H9 (cell line): ENCODE measurements around the gene PARD3. TPM values are rescaled to one million over a fixed set of nuclear protein-coding genes. Genes with fewer than 3 reads are reported as not detected.

Experiments
- DNase-seq: peaks from one replicate; pipeline ENCODE4 v3.0.0-alpha.2; 2017
- H2AFZ ChIP-seq: one replicate; pipeline ENCODE4 v1.6.1; 2013; ENCODE audit warnings: mild to moderate bottlenecking, low read length, control low read depth, moderate library complexity
- H2AK5ac ChIP-seq: 2 replicates; pipeline ENCODE4 v1.6.1; 2013; ENCODE audit warnings: low read length, control low read depth, mixed read lengths; ENCODE audit not compliant: insufficient read length
- H2BK120ac ChIP-seq: one replicate; pipeline ENCODE4 v1.6.1; 2013; ENCODE audit warnings: low read depth, mild to moderate bottlenecking, low read length, control low read depth, inconsistent platforms; ENCODE audit not compliant: poor library complexity, severe bottlenecking
- H2BK12ac ChIP-seq: 2 replicates; pipeline ENCODE4 v1.6.1; 2013; ENCODE audit warnings: low read length, control low read depth, mixed read lengths, low read depth; ENCODE audit not compliant: insufficient read length
- H2BK15ac ChIP-seq: 2 replicates; pipeline ENCODE4 v1.6.1; 2013; ENCODE audit warnings: low read depth, low read length, control low read depth
- H2BK20ac ChIP-seq: one replicate; pipeline ENCODE4 v1.6.1; 2013; ENCODE audit warnings: low read depth, mild to moderate bottlenecking, low read length, control low read depth, inconsistent platforms; ENCODE audit not compliant: poor library complexity, severe bottlenecking
- H2BK5ac ChIP-seq: 2 replicates; pipeline ENCODE4 v1.6.1; 2013; ENCODE audit warnings: low read length, control low read depth, mixed read lengths; ENCODE audit not compliant: insufficient read length
- H3K14ac ChIP-seq: 2 replicates; pipeline ENCODE4 v1.6.1; 2013; ENCODE audit warnings: low read length, control low read depth; ENCODE audit not compliant: insufficient read depth
- H3K18ac ChIP-seq: 2 replicates; pipeline ENCODE4 v1.6.1; 2013; ENCODE audit warnings: low read depth, mild to moderate bottlenecking, mixed read lengths, low read length, control low read depth; ENCODE audit not compliant: insufficient read length
- H3K23ac ChIP-seq: 2 replicates; pipeline ENCODE4 v1.6.1; 2013; ENCODE audit warnings: low read length, control low read depth, mixed read lengths, low read depth; ENCODE audit not compliant: insufficient read length
- H3K23me2 ChIP-seq: 2 replicates; pipeline ENCODE4 v1.6.1; 2013; ENCODE audit warnings: low read depth, mild to moderate bottlenecking, mixed read lengths, low read length, control low read depth; ENCODE audit not compliant: insufficient read length, poor library complexity, severe bottlenecking
- H3K27ac ChIP-seq: 2 replicates; pipeline ENCODE4 v1.5.1; 2013; ENCODE audit warnings: low read length, control low read depth, mixed read lengths, low read depth; ENCODE audit not compliant: insufficient read length
- H3K27me3 ChIP-seq: 2 replicates; pipeline ENCODE4 v1.6.1; 2013; ENCODE audit warnings: low read length, control low read depth, inconsistent platforms; ENCODE audit not compliant: insufficient read depth
- H3K4ac ChIP-seq: 2 replicates; pipeline ENCODE4 v1.6.1; 2013; ENCODE audit warnings: low read depth, mild to moderate bottlenecking, control low read depth, inconsistent platforms, low read length, moderate library complexity
- H3K4me1 ChIP-seq: 2 replicates; pipeline ENCODE4 v1.6.1; 2013; ENCODE audit warnings: low read length, control low read depth, inconsistent platforms; ENCODE audit not compliant: insufficient read depth
- H3K4me2 ChIP-seq: 2 replicates; pipeline ENCODE4 v1.6.1; 2013; ENCODE audit warnings: low read length, control low read depth, mixed read lengths; ENCODE audit not compliant: insufficient read length, insufficient read depth
- H3K56ac ChIP-seq: 2 replicates; pipeline ENCODE4 v1.6.1; 2013; ENCODE audit warnings: low read depth, mild to moderate bottlenecking, mixed read lengths, low read length, control low read depth; ENCODE audit not compliant: insufficient read length
- H3K79me1 ChIP-seq: 2 replicates; pipeline ENCODE4 v1.6.1; 2013; ENCODE audit warnings: low read depth, mild to moderate bottlenecking, moderate library complexity, low read length, control low read depth, inconsistent platforms; ENCODE audit not compliant: insufficient read depth, poor library complexity, severe bottlenecking
- H3K79me2 ChIP-seq: 2 replicates; pipeline ENCODE4 v1.6.1; 2013; ENCODE audit warnings: low read length, control low read depth, inconsistent platforms; ENCODE audit not compliant: insufficient read depth
- H3K9ac ChIP-seq: 2 replicates; pipeline ENCODE4 v1.6.1; 2013; ENCODE audit warnings: low read length, control low read depth, mixed read lengths; ENCODE audit not compliant: insufficient read length; ENCODE audit errors: extremely low read depth
- H3K9me3 ChIP-seq: one replicate; pipeline ENCODE4 v1.6.1; 2013; ENCODE audit warnings: low read depth, low read length, inconsistent platforms; ENCODE audit not compliant: control insufficient read depth
- H3T11ph ChIP-seq: one replicate; pipeline ENCODE4 v1.6.1; 2013; ENCODE audit warnings: mild to moderate bottlenecking, low read length, control low read depth, inconsistent platforms
- H4K20me1 ChIP-seq: one replicate; pipeline ENCODE4 v1.6.1; 2013; ENCODE audit not compliant: control insufficient read depth, insufficient read length, insufficient read depth
- H4K5ac ChIP-seq: 2 replicates; pipeline ENCODE4 v1.6.1; 2013; ENCODE audit warnings: low read depth, mild to moderate bottlenecking, mixed read lengths, low read length, control low read depth; ENCODE audit not compliant: insufficient read length
- H4K8ac ChIP-seq: replicated peaks from 2 replicates; pipeline ENCODE4 v1.6.1; 2013; ENCODE audit warnings: low read length, control low read depth, mixed read lengths, low read depth; ENCODE audit not compliant: insufficient read length
- H4K91ac ChIP-seq: 2 replicates; pipeline ENCODE4 v1.6.1; 2013; ENCODE audit warnings: low read depth, mild to moderate bottlenecking, moderate library complexity, mixed read lengths, low read length, control low read depth; ENCODE audit not compliant: insufficient read length
- H3K27ac Mint-ChIP-seq, 3 experiments: 2 replicates in 2 of 3; 3 replicates in 1 of 3; pipeline ENCODE4 v1.8.0; 2020 to 2021; ENCODE audit warnings: mixed read lengths in 3 of 3, mild to moderate bottlenecking in 1 of 3, moderate library complexity in 1 of 3
- H3K27me3 Mint-ChIP-seq: 2 replicates; pipeline ENCODE4 v1.8.0; 2021; ENCODE audit warnings: low read depth, mild to moderate bottlenecking, moderate library complexity, mixed read lengths
- H3K36me3 Mint-ChIP-seq, 3 experiments: 2 replicates in 2 of 3; 3 replicates in 1 of 3; pipeline ENCODE4 v1.8.0; 2020 to 2021; ENCODE audit warnings: low read depth in 3 of 3, mixed read lengths in 3 of 3; ENCODE audit not compliant: insufficient read depth in 1 of 3
- H3K4me1 Mint-ChIP-seq, 2 experiments: 2 replicates each; pipeline ENCODE4 v1.8.0; 2020; ENCODE audit warnings: mixed read lengths in 2 of 2
- H3K4me3 Mint-ChIP-seq, 2 experiments: 2 replicates in 1 of 2; 3 replicates in 1 of 2; pipeline ENCODE4 v1.8.0; 2020 to 2021; ENCODE audit warnings: mild to moderate bottlenecking in 2 of 2, mixed read lengths in 2 of 2, moderate library complexity in 1 of 2
- H3K9me3 Mint-ChIP-seq, 2 experiments: 2 replicates in 1 of 2; 3 replicates in 1 of 2; pipeline ENCODE4 v1.8.0; 2020; ENCODE audit warnings: mild to moderate bottlenecking in 2 of 2, mixed read lengths in 2 of 2, moderate library complexity in 1 of 2
- WGBS: extraction: QIAGEN DNeasy Blood & Tissue Kit; methylation state at CpG from one replicate; pipeline ENCODE4 v1.1.7; 2013; ENCODE audit warnings: missing lambda C conversion rate, low lambda C conversion rate, mixed read lengths; ENCODE audit not compliant: insufficient read length; ENCODE audit errors: extremely low coverage; 5-methylcytosine and 5-hydroxymethylcytosine counted together
- total RNA-seq: library from RNA; stranded (reverse); gene quantifications from 2 replicates; pipeline ENCODE4 v1.2.1, GENCODE V29; 2021
- TF ChIP-seq, protein P1 (sequence below): fragments of 200-600 bp; sonication (generic); conservative IDR thresholded peaks from 3 replicates; pipeline ENCODE4 v1.8.0; 2021; ENCODE audit warnings: antibody characterized with exemption, mild to moderate bottlenecking

Gene PARD3
- total RNA-seq, 1 experiment from 2014 or later: 44.7 TPM

DNA sequence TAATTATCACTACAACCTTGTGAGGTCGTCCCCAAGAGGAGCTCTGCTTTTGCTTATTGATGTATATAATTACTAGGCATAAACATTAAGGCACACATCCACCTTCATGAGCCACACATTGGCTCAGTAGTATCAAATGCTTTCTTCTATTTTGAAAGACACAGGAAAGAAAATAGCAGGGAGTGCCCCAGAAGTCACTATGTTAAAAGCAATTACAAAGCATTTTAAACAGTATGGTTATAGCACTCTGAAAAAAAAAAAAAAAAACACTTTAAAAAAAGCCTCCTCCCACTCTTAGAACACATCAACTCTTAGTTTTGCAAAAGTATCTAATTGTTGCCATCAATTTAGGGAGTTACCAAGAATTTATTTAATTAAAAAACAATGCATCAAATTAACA, 474.2 kb downstream of the PARD3 start:
- no peaks in the 10 kb centered on the region for H3K27me3 ChIP-seq
- H2BK15ac ChIP-seq: no peak overlapping the region
- no peak overlapping the region for H2BK20ac ChIP-seq
- peaks cover 3 to 9% of the 10 kb centered on the region in 2 experiments; a peak in 3 of 4 replicates for H3K4me1 Mint-ChIP-seq
- no CpG with 5 or more reads among the region's 1 CpG for WGBS
- no peak overlapping the region for H3K27ac Mint-ChIP-seq
- no peaks in the 10 kb centered on the region for H3K27me3 Mint-ChIP-seq
- H3K23me2 ChIP-seq: no peaks in the 10 kb centered on the region
- H2AK5ac ChIP-seq: no peak overlapping the region
- no peak overlapping the region for H4K5ac ChIP-seq
- H2AFZ ChIP-seq: no peak overlapping the region
- H3K18ac ChIP-seq: no peak overlapping the region
- peaks cover 0 to 4% (median 2%) of the 10 kb centered on the region in 3 experiments; a peak in 1 of 7 replicates for H3K36me3 Mint-ChIP-seq
- no peak overlapping the region for H2BK12ac ChIP-seq
- H3T11ph ChIP-seq: no peak overlapping the region
- no peak overlapping the region for H4K8ac ChIP-seq
- no peak overlapping the region for H3K23ac ChIP-seq
- H3K4me3 Mint-ChIP-seq: no peak overlapping the region
- H4K91ac ChIP-seq: no peak overlapping the region
- no peak overlapping the region for H3K4ac ChIP-seq
- H3K4me2 ChIP-seq: no peak overlapping the region
- no peaks in the 10 kb centered on the region for H4K20me1 ChIP-seq
- TF ChIP-seq, protein P1, sequence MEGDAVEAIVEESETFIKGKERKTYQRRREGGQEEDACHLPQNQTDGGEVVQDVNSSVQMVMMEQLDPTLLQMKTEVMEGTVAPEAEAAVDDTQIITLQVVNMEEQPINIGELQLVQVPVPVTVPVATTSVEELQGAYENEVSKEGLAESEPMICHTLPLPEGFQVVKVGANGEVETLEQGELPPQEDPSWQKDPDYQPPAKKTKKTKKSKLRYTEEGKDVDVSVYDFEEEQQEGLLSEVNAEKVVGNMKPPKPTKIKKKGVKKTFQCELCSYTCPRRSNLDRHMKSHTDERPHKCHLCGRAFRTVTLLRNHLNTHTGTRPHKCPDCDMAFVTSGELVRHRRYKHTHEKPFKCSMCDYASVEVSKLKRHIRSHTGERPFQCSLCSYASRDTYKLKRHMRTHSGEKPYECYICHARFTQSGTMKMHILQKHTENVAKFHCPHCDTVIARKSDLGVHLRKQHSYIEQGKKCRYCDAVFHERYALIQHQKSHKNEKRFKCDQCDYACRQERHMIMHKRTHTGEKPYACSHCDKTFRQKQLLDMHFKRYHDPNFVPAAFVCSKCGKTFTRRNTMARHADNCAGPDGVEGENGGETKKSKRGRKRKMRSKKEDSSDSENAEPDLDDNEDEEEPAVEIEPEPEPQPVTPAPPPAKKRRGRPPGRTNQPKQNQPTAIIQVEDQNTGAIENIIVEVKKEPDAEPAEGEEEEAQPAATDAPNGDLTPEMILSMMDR: no peak
- H3K9me3 Mint-ChIP-seq: no peaks in the 10 kb centered on the region
- no peaks in the 10 kb centered on the region for H3K79me2 ChIP-seq
- no peak overlapping the region for H3K56ac ChIP-seq
- no peak overlapping the region for H2BK120ac ChIP-seq
- H3K14ac ChIP-seq: no peak overlapping the region
- H3K9ac ChIP-seq: no peak overlapping the region
- peaks cover 4% of the 10 kb centered on the region; the same call in 1 of the 2 replicates for H3K4me1 ChIP-seq
- no peaks in the 10 kb centered on the region for H3K79me1 ChIP-seq
- DNase-seq: no peak
- no peak overlapping the region for H3K27ac ChIP-seq
- no peaks in the 10 kb centered on the region for H3K9me3 ChIP-seq
- no peak overlapping the region for H2BK5ac ChIP-seq
